HepG2 (cell line): ENCODE measurements around the gene MCRIP2. TPM values are rescaled to one million over a fixed set of nuclear protein-coding genes. Genes with fewer than 3 reads are reported as not detected.

Source experiments
- AHR ChIP-seq: IDR thresholded peaks from 2 replicates; pipeline ENCODE4 v1.6.1; 2018; ENCODE audit warnings: missing genetic modification reagents, missing compliant biosample characterization
- ARNT ChIP-seq: fragments of 450-650 bp; IDR thresholded peaks from 2 replicates; pipeline ENCODE4 v1.6.1; 2017
- ATF6 ChIP-seq: sonication (generic); formaldehyde crosslinking; conservative IDR thresholded peaks from 2 replicates; pipeline ENCODE4 v1.4.0; 2020; ENCODE audit warnings: missing genetic modification reagents
- ELF1 ChIP-seq: sonication (generic); formaldehyde crosslinking; IDR thresholded peaks from 2 replicates; pipeline ENCODE4 v1.4.0; 2020; ENCODE audit warnings: missing genetic modification reagents
- FOXO1 ChIP-seq: sonication (generic); formaldehyde crosslinking; IDR thresholded peaks from 2 replicates; pipeline ENCODE4 v1.4.0; 2020; ENCODE audit warnings: missing genetic modification reagents
- HOXA3 ChIP-seq: sonication (generic); formaldehyde crosslinking; IDR thresholded peaks from 2 replicates; pipeline ENCODE4 v1.5.0; 2020; ENCODE audit warnings: missing genetic modification reagents
- IKZF1 ChIP-seq: fragments of 450-650 bp; IDR thresholded peaks from 2 replicates; pipeline ENCODE4 v1.7.1; 2016
- KAT7 ChIP-seq: IDR thresholded peaks from 2 replicates; pipeline ENCODE4 v1.6.1; 2018; ENCODE audit warnings: borderline replicate concordance, missing compliant biosample characterization
- KDM2A ChIP-seq: sonication (generic); formaldehyde crosslinking; IDR thresholded peaks from 2 replicates; pipeline ENCODE4 v1.4.0; 2020; ENCODE audit warnings: low read depth, missing genetic modification reagents, borderline replicate concordance
- MAFG ChIP-seq: sonication (generic); formaldehyde crosslinking; IDR thresholded peaks from 2 replicates; pipeline ENCODE4 v1.5.1; 2020; ENCODE audit warnings: mild to moderate bottlenecking, missing genetic modification reagents
- MBNL3 ChIP-seq: fragments of 250-450 bp; sonication (Bioruptor Pico); conservative IDR thresholded peaks from 2 replicates; pipeline ENCODE4 v1.8.0; 2022; ENCODE audit warnings: mild to moderate bottlenecking, inconsistent platforms
- MLLT10 ChIP-seq: sonication (generic); formaldehyde crosslinking; IDR thresholded peaks from 2 replicates; pipeline ENCODE4 v1.4.0; 2020; ENCODE audit warnings: missing genetic modification reagents
- MXI1 ChIP-seq: IDR thresholded peaks from 3 replicates; pipeline ENCODE4 v1.6.1; 2012; ENCODE audit warnings: low read depth, low read length, inconsistent platforms, borderline replicate concordance
- PITX1 ChIP-seq: sonication (generic); formaldehyde crosslinking; IDR thresholded peaks from 2 replicates; pipeline ENCODE4 v1.5.1; 2020; ENCODE audit warnings: mild to moderate bottlenecking, missing genetic modification reagents
- SAFB2 ChIP-seq: sonication (generic); formaldehyde crosslinking; IDR thresholded peaks from 2 replicates; pipeline ENCODE4 v1.5.1; 2020; ENCODE audit warnings: missing genetic modification reagents, low read depth, mild to moderate bottlenecking, borderline replicate concordance
- SMYD3 ChIP-seq: sonication (generic); formaldehyde crosslinking; IDR thresholded peaks from 2 replicates; pipeline ENCODE4 v1.8.1; 2023; ENCODE audit warnings: mild to moderate bottlenecking, missing genetic modification reagents
- SP2 ChIP-seq: sonication (generic); formaldehyde crosslinking; IDR thresholded peaks from 2 replicates; pipeline ENCODE4 v1.5.1; 2020; ENCODE audit warnings: mild to moderate bottlenecking, missing genetic modification reagents
- THAP9 ChIP-seq: sonication (generic); formaldehyde crosslinking; IDR thresholded peaks from 2 replicates; pipeline ENCODE4; 2020; ENCODE audit warnings: missing genetic modification reagents, mild to moderate bottlenecking, borderline replicate concordance
- ZBTB20 ChIP-seq: sonication (generic); formaldehyde crosslinking; IDR thresholded peaks from 2 replicates; pipeline ENCODE4 v1.8.1; 2023; ENCODE audit warnings: missing genetic modification reagents, low read depth, mild to moderate bottlenecking, borderline replicate concordance
- ZBTB38 ChIP-seq: sonication (generic); formaldehyde crosslinking; IDR thresholded peaks from 2 replicates; pipeline ENCODE4 v1.5.1; 2020; ENCODE audit warnings: mild to moderate bottlenecking, missing genetic modification reagents
- ZFAT ChIP-seq: sonication (generic); formaldehyde crosslinking; conservative IDR thresholded peaks from 2 replicates; pipeline ENCODE4 v1.8.1; 2023; ENCODE audit warnings: missing genetic modification reagents, inconsistent platforms
- ZNF282 ChIP-seq: fragments of 450-650 bp; IDR thresholded peaks from 2 replicates; pipeline ENCODE4 v1.6.1; 2018; ENCODE audit not compliant: partially characterized antibody
- ZNF549 ChIP-seq: sonication (generic); formaldehyde crosslinking; IDR thresholded peaks from 2 replicates; pipeline ENCODE4 v1.5.0; 2020; ENCODE audit warnings: missing genetic modification reagents
- ZNF670 ChIP-seq: sonication (generic); formaldehyde crosslinking; IDR thresholded peaks from 2 replicates; pipeline ENCODE4 v1.8.0; 2022; ENCODE audit warnings: mild to moderate bottlenecking, missing genetic modification reagents, borderline replicate concordance
- ZNF720 ChIP-seq: sonication (generic); formaldehyde crosslinking; IDR thresholded peaks from 2 replicates; pipeline ENCODE4 v1.4.0; 2020; ENCODE audit warnings: missing genetic modification reagents
- ZNF772 ChIP-seq: sonication (generic); formaldehyde crosslinking; IDR thresholded peaks from 2 replicates; pipeline ENCODE4 v1.5.0; 2020; ENCODE audit warnings: mild to moderate bottlenecking, missing genetic modification reagents
- ZNF781 ChIP-seq: sonication (generic); formaldehyde crosslinking; IDR thresholded peaks from 2 replicates; pipeline ENCODE4 v1.5.1; 2020; ENCODE audit warnings: borderline replicate concordance, mild to moderate bottlenecking, missing genetic modification reagents; ENCODE audit errors: not compliant biosample characterization
- ZNF790 ChIP-seq: sonication (generic); formaldehyde crosslinking; IDR thresholded peaks from 2 replicates; pipeline ENCODE4 v1.8.0; 2022; ENCODE audit warnings: missing genetic modification reagents, mild to moderate bottlenecking, borderline replicate concordance
- polyA plus RNA-seq, 8 experiments: library from polyadenylated mRNA; depleted of rRNA in 3 of 8; stranded (reverse) in 7 of 8; unstranded in 1 of 8; fragments of >200 nt; fragmentation: Illumina TruSeq in 4 of 8; extraction: Trizol in 4 of 8; gene quantifications; 2 replicates each; pipeline versions ENCODE4 v1.2.1 to v1.2.3, GENCODE V29; 2011 to 2016; ENCODE audit warnings: low read depth in 4 of 8, missing spikeins in 1 of 8, mixed read lengths in 1 of 8; ENCODE audit not compliant: insufficient read depth in 1 of 8
- total RNA-seq, 5 experiments: library from RNA; depleted of rRNA; stranded (reverse); fragments of >200 nt; fragmentation: Illumina TruSeq; extraction: Trizol; gene quantifications; 2 replicates each; pipeline ENCODE4 v1.2.3, GENCODE V29; 2016; ENCODE audit warnings: low read depth in 1 of 5

The MCRIP2 gene
- total and polyA plus RNA-seq, 2 of the 13 experiments (the other 11 are each of a cell fraction or from before 2014, with no cell fraction given) = 39.6 to 76.7 TPM

GRCh38 chr16:637081-638018 lies 4.3 kb upstream of the MCRIP2 start (continued):
- TF ChIP-seq THAP9 (CRISPR knock-in tag) (0 out of 2 replicates have a peak, but pooled peaks have one; percentile 18), ELF1 (CRISPR knock-in tag) (no peak), FOXO1 (CRISPR knock-in tag) (no peak; the same call in 1 of the 2 replicates), ZNF772 (peak; percentile 62; the same call in 1 of the 2 replicates), MXI1 (peak; percentile 50; the same call in 1 of the 3 replicates), ATF6 (no peak), ZNF670 (CRISPR knock-in tag) (no peak), KDM2A (CRISPR knock-in tag) (no peak; the same call in 1 of the 2 replicates), HOXA3 (no peak), ZNF720 (CRISPR knock-in tag) (no peak), MAFG (no peak), ZNF549 (CRISPR knock-in tag) (no peak), KAT7 (no peak), ZNF781 (CRISPR knock-in tag) (peak; percentile 23), ZFAT (CRISPR knock-in tag) (no peak), AHR (CRISPR knock-in tag) (no peak), IKZF1 (no peak), MBNL3 (CRISPR knock-in tag) (no peak), SAFB2 (CRISPR knock-in tag) (0 out of 2 replicates have a peak, but pooled peaks have one; percentile 76), ZBTB38 (CRISPR knock-in tag) (0 out of 2 replicates have a peak, but pooled peaks have one; percentile 33), MLLT10 (CRISPR knock-in tag) (no peak), ZNF282 (no peak), SP2 (no peak), SMYD3 (no peak), ARNT (no peak), PITX1 (CRISPR knock-in tag) (no peak), ZNF790 (no peak), ZBTB20 (CRISPR knock-in tag) (0 out of 2 replicates have a peak, but pooled peaks have one; percentile 29)
